ENCODE measurements around the gene SLC17A1. TPM values are rescaled to one million over a fixed set of nuclear protein-coding genes. Genes with fewer than 3 reads are reported as not detected.

Gene SLC17A1
- total RNA-seq, 4 donors from 2014 or later = not detected

DNA sequence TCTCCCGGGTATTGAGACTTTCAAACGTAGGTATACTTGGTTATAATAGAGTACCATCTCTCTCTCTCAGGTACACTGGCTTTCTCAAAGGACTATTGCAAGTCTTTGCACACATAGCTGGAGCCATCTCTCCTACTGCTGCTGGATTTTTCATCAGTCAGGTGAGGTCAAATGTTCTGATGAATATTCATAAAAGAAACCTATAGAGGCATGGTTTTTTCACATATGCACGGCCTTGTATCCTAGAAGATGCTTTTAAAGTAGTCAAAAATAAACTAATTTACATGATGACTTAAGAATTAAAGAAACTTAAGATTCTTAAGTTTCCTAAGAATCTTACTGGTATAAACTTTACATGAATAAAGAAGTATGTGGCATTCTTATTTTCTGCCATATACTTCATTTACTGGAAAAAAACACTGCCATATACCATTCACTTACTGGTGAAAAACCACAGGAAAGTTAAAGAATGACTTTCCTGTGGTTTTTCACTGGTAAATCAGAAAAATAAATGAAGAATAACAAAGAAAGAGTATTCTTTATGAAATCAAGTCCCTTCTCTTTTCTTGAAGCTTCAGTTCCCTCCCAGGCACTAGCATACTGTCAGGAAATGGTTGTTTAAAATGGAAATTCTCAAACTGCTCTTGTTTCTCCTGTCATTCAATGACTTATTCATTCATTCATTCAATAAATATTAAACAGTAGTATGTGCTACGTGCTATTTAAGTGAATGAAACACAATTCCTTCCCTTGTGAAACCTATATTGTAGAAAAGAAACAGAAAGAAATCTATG, 53.8 kb downstream of the SLC17A1 start:
- no peak for TF ChIP-seq POLR2A (IDR thresholded peaks at IDR 0.05)
- TF ChIP-seq, protein P1, sequence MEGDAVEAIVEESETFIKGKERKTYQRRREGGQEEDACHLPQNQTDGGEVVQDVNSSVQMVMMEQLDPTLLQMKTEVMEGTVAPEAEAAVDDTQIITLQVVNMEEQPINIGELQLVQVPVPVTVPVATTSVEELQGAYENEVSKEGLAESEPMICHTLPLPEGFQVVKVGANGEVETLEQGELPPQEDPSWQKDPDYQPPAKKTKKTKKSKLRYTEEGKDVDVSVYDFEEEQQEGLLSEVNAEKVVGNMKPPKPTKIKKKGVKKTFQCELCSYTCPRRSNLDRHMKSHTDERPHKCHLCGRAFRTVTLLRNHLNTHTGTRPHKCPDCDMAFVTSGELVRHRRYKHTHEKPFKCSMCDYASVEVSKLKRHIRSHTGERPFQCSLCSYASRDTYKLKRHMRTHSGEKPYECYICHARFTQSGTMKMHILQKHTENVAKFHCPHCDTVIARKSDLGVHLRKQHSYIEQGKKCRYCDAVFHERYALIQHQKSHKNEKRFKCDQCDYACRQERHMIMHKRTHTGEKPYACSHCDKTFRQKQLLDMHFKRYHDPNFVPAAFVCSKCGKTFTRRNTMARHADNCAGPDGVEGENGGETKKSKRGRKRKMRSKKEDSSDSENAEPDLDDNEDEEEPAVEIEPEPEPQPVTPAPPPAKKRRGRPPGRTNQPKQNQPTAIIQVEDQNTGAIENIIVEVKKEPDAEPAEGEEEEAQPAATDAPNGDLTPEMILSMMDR (IDR thresholded peaks at IDR 0.05) = no peak
- no peak for TF ChIP-seq EP300 (IDR thresholded peaks at IDR 0.05)
- Histone ChIP-seq H3K36me3 (no peaks in the 10 kb centered on the region), H3K27me3 (no peaks in the 10 kb centered on the region), H3K27ac (no peak overlapping the region), H3K4me3 (no peak overlapping the region), H3K9me3 (no peaks in the 10 kb centered on the region), H3K4me1 (no peaks in the 10 kb centered on the region)
- no peak for DNase-seq (ENCODE audit: low spot score in 2 of 2)
- 67 to 71% methylated on average over 4 of the region's 4 CpGs for WGBS, 2 donors

DNA sequence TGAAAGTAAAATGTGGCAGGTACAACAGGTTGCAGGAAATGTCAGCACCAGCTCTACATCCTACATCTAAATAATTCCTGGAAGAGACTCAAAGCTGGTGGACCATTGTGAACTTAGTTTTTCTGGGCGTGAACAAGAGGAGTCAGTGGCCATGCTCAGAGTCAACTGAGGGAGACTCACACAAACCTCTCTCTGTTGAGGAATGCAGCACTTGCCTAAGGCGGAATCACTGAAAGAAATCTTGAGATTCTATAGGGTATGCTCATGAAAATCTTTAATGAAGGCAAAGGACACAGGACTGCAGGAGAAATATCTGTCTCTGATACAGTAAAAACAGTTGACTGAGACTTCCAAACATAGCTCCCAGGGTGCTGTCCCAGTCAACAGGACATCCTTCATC, 54.8 kb downstream of the SLC17A1 start:
- Histone ChIP-seq H3K27ac (no peak overlapping the region), H3K4me3 (no peak overlapping the region), H3K36me3 (no peaks in the 10 kb centered on the region), H3K27me3 (no peaks in the 10 kb centered on the region), H3K9me3 (no peaks in the 10 kb centered on the region), H3K4me1 (no peaks in the 10 kb centered on the region)
- DNase-seq (ENCODE audit: low spot score in 2 of 2) = no peak
- 48 to 54% methylated on average over 2 of the region's 2 CpGs for WGBS, 2 donors
- TF ChIP-seq POLR2A (IDR thresholded peaks at IDR 0.05) (no peak), EP300 (IDR thresholded peaks at IDR 0.05) (no peak)
- TF ChIP-seq, protein P1 (IDR thresholded peaks at IDR 0.05) = no peak

DNA sequence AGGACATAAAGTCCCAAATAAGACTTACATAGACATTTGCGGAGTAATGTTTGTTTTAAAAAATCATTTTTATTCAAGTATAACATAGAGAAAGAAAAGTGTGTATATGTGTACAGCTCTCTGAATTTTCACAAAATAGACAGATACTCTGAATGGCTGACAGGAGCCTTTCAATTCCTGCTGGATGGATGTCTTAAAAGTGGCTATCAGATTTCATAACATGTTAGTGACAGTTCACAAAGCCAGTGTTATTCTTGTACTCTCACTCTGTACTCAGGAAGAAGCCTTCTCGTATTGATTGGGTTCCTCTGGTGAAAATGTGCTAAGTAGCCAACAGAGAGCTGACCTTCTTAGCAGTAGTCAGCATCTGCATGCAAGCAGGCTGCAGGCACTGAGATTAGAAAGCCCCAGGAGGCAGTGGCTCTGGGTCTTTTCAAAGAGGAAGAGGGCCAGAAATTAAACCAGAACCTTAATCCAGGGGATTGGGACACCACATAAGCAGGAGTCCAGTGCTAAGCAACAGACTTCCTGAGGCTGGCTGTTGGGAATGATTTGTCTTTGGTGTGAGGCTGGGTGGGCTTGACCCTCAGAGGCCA, 57.6 kb downstream of the SLC17A1 start:
- Histone ChIP-seq H3K4me3 (no peak overlapping the region), H3K27me3 (no peaks in the 10 kb centered on the region), H3K4me1 (no peaks in the 10 kb centered on the region), H3K36me3 (no peaks in the 10 kb centered on the region), H3K27ac (no peak overlapping the region), H3K9me3 (no peaks in the 10 kb centered on the region)
- DNase-seq (ENCODE audit: low spot score in 2 of 2) = no peak
- WGBS, 2 donors = 21 to 44% methylated on average over 2 of the region's 2 CpGs
- TF ChIP-seq POLR2A (IDR thresholded peaks at IDR 0.05) = no peak
- TF ChIP-seq, protein P1 (IDR thresholded peaks at IDR 0.05) = no peak
- no peak for TF ChIP-seq EP300 (IDR thresholded peaks at IDR 0.05)

DNA sequence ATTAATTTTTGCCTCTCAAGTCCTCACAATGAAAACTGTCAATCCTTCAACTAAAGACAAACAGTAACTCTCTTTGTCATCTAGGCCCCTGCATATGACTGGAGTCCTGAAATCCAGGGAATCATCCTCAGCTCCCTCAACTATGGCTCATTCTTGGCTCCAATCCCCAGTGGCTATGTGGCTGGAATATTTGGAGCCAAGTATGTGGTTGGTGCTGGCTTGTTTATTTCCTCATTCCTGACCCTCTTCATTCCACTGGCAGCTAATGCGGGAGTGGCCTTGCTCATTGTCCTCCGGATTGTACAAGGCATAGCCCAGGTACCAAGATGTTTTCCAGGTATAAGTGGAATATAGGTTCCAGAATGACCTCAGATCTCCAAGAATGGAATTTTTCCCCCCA, 61.9 kb downstream of the SLC17A1 start:
- H3K27me3 ChIP-seq = no peaks in the 10 kb centered on the region
- no peaks in the 10 kb centered on the region for H3K36me3 ChIP-seq
- no peak for DNase-seq (ENCODE audit: low spot score in 2 of 2)
- TF ChIP-seq EP300 (IDR thresholded peaks at IDR 0.05) (no peak), POLR2A (IDR thresholded peaks at IDR 0.05) (no peak)
- TF ChIP-seq, protein P1 (IDR thresholded peaks at IDR 0.05) = no peak
- WGBS, 2 donors = 74 to 76% methylated on average over 2 of the region's 2 CpGs
- no peak overlapping the region for H3K27ac ChIP-seq
- no peaks in the 10 kb centered on the region for H3K9me3 ChIP-seq
- no peaks in the 10 kb centered on the region for H3K4me1 ChIP-seq
- no peak overlapping the region for H3K4me3 ChIP-seq

DNA sequence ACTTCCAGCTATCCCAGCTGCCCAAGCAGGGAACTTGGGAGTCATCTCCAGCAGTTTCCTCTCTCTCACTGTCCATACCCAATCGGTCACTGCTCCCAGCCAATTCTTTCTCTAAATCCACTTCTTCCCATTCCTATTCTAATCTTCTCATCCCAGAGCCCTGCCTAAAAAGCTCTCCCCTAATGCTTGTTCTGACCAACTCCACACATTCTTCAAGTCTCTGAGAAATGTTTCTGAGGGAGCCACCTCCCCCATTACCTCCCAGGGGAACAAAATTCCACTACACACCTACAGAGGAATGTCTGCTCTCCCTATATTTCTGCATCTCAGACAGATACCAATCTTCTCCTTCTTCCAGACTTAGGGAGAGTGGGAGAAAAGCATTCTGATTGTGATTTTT, 63.3 kb downstream of the SLC17A1 start:
- no peaks in the 10 kb centered on the region for H3K27me3 ChIP-seq

More for the DNA sequence above, 63.3 kb downstream of the SLC17A1 start:
- H3K36me3 ChIP-seq = no peaks in the 10 kb centered on the region
- no peaks in the 10 kb centered on the region for H3K4me1 ChIP-seq
- no peak for DNase-seq (ENCODE audit: low spot score in 2 of 2)
- no peak overlapping the region for H3K4me3 ChIP-seq
- WGBS, 2 donors = 86 to 94% methylated on average over 1 of the region's 1 CpG
- no peaks in the 10 kb centered on the region for H3K9me3 ChIP-seq
- no peak overlapping the region for H3K27ac ChIP-seq
- TF ChIP-seq, protein P1 (IDR thresholded peaks at IDR 0.05) = no peak
- TF ChIP-seq EP300 (IDR thresholded peaks at IDR 0.05) = no peak
- no peak for TF ChIP-seq POLR2A (IDR thresholded peaks at IDR 0.05)

Data from tibial nerve (tissue), 4 donors.